Osteocyte (in vitro differentiated cells): ENCODE measurements around the gene SGO2. TPM values are rescaled to one million over a fixed set of nuclear protein-coding genes. Genes with fewer than 3 reads are reported as not detected.
"Not testable (repeated sequence)": the region's sequence is repeated elsewhere in the genome, so short reads cannot be mapped to it uniquely, and the experiment has no call there.

Experiments used
- DNase-seq: peaks from one replicate; pipeline ENCODE4 v3.0.0; 2021; ENCODE audit warnings: mixed read lengths; ENCODE audit not compliant: unreplicated experiment; ENCODE audit errors: extremely low spot score
- H3K27ac Mint-ChIP-seq: one replicate; pipeline ENCODE4 v1.8.0; 2021; ENCODE audit warnings: mild to moderate bottlenecking, mixed read lengths; ENCODE audit not compliant: unreplicated experiment
- H3K27me3 Mint-ChIP-seq: one replicate; pipeline ENCODE4 v1.8.0; 2021; ENCODE audit warnings: mixed read lengths; ENCODE audit not compliant: unreplicated experiment
- H3K36me3 Mint-ChIP-seq: one replicate; pipeline ENCODE4 v1.8.0; 2021; ENCODE audit warnings: mixed read lengths; ENCODE audit not compliant: unreplicated experiment
- H3K4me1 Mint-ChIP-seq: one replicate; pipeline ENCODE4 v1.8.0; 2021; ENCODE audit warnings: mixed read lengths; ENCODE audit not compliant: unreplicated experiment
- H3K4me3 Mint-ChIP-seq: one replicate; pipeline ENCODE4 v1.8.0; 2021; ENCODE audit warnings: mild to moderate bottlenecking, moderate library complexity, mixed read lengths; ENCODE audit not compliant: unreplicated experiment
- H3K9me3 Mint-ChIP-seq: one replicate; pipeline ENCODE4 v1.8.0; 2021; ENCODE audit warnings: mixed read lengths; ENCODE audit not compliant: unreplicated experiment
- total RNA-seq: library from RNA; stranded (reverse); gene quantifications from 2 replicates; pipeline ENCODE4 v1.2.1, GENCODE V29; 2021
- TF ChIP-seq, protein P1 (sequence below): fragments of 200-600 bp; sonication (generic); IDR thresholded peaks from 2 replicates; pipeline ENCODE4 v1.5.0; 2021; ENCODE audit warnings: antibody characterized with exemption, mild to moderate bottlenecking, moderate library complexity

The SGO2 gene
- total RNA-seq, 1 donor from 2014 or later, result 5.2 TPM

DNA sequence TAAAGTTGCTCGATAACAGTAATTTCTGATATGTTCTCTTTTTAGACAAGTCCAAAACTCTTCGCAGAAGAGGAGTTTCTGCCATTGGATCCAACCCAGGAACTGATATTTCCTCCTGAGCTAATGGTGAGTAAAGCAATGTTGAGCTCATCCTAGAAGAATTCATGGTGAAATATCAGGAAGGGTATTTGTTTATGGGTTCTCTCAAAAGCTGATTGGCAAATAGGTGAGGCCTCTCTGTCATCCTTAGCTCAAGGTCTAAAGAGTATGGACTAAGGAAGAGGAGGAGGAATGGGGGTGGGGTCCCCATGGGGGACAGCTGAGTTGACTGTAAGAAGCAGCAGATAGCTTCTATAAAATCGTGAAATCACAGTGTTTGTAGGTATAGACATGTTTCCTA lies 78.0 kb downstream of the SGO2 start:
- Mint-ChIP-seq H3K27ac (no peak overlapping the region), H3K36me3 (peaks cover 2% of the 10 kb centered on the region), H3K9me3 (peaks cover 9% of the 10 kb centered on the region), H3K27me3 (no peaks in the 10 kb centered on the region), H3K4me3 (no peak overlapping the region), H3K4me1 (peaks cover 14% of the 10 kb centered on the region)
- TF ChIP-seq, protein P1, sequence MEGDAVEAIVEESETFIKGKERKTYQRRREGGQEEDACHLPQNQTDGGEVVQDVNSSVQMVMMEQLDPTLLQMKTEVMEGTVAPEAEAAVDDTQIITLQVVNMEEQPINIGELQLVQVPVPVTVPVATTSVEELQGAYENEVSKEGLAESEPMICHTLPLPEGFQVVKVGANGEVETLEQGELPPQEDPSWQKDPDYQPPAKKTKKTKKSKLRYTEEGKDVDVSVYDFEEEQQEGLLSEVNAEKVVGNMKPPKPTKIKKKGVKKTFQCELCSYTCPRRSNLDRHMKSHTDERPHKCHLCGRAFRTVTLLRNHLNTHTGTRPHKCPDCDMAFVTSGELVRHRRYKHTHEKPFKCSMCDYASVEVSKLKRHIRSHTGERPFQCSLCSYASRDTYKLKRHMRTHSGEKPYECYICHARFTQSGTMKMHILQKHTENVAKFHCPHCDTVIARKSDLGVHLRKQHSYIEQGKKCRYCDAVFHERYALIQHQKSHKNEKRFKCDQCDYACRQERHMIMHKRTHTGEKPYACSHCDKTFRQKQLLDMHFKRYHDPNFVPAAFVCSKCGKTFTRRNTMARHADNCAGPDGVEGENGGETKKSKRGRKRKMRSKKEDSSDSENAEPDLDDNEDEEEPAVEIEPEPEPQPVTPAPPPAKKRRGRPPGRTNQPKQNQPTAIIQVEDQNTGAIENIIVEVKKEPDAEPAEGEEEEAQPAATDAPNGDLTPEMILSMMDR, result no peak
- no peak for DNase-seq

DNA sequence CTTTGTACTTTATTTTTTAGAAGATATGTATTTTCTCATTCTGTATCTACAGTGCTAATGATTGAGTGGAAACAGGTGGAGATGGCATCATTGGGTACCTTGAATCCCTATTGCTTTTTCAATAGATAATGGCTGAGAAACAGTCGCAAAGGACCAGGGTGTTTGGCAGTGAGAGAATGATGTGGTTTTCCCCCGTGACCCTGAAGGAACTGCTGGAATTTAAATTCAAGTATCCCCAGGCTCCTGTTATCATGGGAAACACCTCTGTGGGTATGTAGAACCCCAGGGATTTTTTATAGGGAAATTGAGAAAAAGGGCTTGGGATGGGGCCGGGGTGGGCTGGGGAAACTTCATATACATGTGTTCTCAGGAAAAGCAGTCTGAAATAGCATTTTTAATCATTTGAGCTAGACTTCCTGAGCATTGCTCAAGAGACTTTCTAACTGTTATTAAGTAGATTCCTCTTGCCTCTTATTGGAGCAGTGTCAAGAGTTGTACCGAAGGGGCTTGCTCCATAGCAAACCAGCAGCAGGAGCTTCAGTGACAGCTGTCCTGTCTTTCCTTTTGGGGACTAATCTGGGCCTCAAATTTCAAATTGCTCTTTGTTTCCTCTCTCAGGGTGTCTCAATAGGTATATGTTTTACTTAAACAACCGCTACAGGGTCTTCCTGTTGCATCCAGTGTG lies 78.7 kb downstream of the SGO2 start:
- Mint-ChIP-seq H3K27ac (no peak overlapping the region), H3K4me3 (no peak overlapping the region), H3K36me3 (peaks cover 2% of the 10 kb centered on the region), H3K9me3 (peaks cover 9% of the 10 kb centered on the region), H3K4me1 (peaks cover 21% of the 10 kb centered on the region), H3K27me3 (no peaks in the 10 kb centered on the region)
- no peak for DNase-seq
- TF ChIP-seq, protein P1, result no peak

DNA sequence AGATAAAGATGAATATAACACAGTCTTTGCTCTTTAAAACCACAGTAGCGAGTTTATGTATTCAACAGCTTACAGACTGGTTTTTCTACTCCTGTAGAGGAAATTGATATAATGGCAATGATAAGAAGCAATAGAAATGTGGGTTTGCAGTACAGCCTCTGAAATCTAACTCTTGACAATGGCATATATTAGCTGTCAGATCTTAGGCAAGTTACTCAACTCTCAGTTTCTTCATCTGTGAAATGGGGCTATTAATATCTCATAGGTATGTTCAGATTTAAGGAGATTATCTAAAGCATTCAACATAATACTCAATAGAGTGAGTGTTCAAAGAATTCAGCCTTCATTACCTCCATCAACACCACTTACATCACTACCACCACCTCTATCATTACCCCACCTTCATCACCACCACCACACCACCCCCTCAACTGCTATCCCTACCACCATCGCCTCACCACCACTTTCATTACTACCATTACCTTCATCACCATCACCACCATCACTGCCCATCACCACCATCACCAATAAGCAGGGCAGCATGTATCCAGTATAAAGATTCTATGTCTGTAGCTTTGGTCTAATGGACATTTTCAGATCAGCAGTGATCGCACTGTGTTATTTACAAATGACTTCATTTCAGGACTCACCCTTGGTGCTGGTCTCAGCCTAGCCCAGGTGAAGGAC lies 82.5 kb downstream of the SGO2 start:
- Mint-ChIP-seq H3K4me1 (peaks cover 23% of the 10 kb centered on the region), H3K9me3 (peaks cover 9% of the 10 kb centered on the region), H3K4me3 (no peak overlapping the region), H3K27ac (peak overlapping the region; percentile 72), H3K36me3 (peaks cover 2% of the 10 kb centered on the region), H3K27me3 (no peaks in the 10 kb centered on the region)
- TF ChIP-seq, protein P1, result no peak
- no peak for DNase-seq

DNA sequence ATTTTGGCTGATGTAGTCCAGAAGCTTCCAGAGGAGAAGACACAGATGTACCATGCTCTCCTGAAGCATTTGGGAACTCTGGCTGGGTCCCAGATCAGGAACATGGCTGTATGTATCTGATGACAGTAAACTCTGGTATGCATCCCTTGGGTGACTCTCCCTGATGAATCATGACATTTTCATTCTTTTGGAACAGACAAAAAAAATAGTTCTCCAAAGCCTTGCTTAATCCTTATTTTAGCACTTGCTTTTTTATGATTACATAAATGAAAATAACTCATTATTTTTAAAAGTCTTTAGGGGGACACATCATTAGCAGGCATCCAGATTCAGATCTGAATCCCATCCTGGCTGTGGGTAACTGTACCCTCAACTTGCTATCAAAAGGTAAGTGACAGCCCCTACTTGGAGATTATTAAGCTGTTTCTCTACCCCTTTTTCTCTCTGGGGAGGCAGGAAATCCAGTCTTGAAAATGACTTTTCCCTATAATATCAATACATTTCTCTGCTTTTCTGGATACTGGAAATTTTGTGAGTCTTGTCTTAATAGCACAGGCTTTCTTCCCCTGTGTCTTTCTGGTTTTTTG lies 83.1 kb downstream of the SGO2 start:
- Mint-ChIP-seq H3K9me3 (peaks cover 9% of the 10 kb centered on the region), H3K4me1 (peaks cover 21% of the 10 kb centered on the region), H3K27me3 (no peaks in the 10 kb centered on the region), H3K4me3 (no peak overlapping the region), H3K36me3 (peaks cover 2% of the 10 kb centered on the region), H3K27ac (peak overlapping the region; percentile 72)
- TF ChIP-seq, protein P1, result no peak
- no peak for DNase-seq

DNA sequence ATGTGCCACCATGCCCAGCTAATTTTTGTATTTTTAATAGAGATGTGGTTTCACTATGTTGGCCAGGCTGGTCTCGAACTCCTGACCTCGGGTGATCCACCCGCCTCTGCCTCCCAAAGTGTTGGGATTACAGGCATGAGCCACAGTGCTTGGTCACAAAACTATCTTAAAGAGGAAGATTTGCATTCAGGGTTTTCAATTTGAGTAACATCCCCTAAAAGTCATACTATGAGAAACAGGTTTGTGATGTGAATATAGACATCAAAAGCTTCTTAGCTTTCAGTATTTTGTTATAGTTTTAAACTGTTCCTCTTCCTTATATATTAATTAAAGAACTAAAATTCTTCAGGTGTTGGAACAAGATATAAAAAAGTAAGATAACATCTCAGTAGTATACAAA lies 84.2 kb downstream of the SGO2 start:
- H3K9me3 Mint-ChIP-seq, DNase-seq, H3K27ac Mint-ChIP-seq, H3K36me3 Mint-ChIP-seq, H3K4me3 Mint-ChIP-seq, H3K27me3 Mint-ChIP-seq: not testable (repeated sequence)
- H3K4me1 Mint-ChIP-seq, result peaks cover 20% of the 10 kb centered on the region
